ENCODE measurements around the gene ALDH1A3. TPM values are rescaled to one million over a fixed set of nuclear protein-coding genes. Genes with fewer than 3 reads are reported as not detected.

ALDH1A3 gene
- total and polyA plus RNA-seq, 7 donors = 8.6 to 71.2 (median 36.4) TPM

DNA sequence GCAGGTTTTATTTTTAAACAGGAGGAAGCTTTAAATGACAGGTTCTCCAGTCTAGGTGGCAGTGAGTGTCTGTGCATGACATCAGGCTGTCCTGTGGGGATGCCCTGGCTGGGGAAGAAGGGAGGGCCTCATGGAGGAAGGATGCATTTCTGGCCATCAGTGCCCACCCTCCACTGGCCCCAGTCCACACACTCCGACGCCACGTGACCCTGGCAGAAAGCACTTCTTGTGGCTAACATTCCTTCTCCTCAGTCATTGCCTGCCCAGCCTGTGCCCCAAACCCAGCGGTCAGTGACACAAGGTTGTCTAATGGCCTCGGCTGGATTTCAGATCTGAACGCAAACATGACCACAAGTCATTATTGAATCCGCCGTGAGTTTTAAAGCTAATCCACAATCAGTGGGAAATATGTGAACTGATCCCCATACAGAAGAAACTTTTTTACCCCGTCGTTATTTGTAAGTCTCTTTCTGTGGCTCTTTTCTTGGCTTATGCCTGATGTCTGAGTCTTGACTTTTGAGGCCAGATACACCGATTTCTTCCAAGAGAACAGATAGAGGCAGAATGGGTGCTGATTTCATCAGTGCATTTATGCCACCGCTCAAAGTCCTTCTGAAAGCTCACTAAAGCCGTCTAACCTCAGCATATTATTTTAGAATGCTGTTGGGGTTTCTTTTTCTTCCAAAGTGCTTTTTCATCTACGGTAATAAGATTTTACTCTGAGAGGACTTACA lies 22.2 kb downstream of the ALDH1A3 start:
- TF ChIP-seq, protein P1, sequence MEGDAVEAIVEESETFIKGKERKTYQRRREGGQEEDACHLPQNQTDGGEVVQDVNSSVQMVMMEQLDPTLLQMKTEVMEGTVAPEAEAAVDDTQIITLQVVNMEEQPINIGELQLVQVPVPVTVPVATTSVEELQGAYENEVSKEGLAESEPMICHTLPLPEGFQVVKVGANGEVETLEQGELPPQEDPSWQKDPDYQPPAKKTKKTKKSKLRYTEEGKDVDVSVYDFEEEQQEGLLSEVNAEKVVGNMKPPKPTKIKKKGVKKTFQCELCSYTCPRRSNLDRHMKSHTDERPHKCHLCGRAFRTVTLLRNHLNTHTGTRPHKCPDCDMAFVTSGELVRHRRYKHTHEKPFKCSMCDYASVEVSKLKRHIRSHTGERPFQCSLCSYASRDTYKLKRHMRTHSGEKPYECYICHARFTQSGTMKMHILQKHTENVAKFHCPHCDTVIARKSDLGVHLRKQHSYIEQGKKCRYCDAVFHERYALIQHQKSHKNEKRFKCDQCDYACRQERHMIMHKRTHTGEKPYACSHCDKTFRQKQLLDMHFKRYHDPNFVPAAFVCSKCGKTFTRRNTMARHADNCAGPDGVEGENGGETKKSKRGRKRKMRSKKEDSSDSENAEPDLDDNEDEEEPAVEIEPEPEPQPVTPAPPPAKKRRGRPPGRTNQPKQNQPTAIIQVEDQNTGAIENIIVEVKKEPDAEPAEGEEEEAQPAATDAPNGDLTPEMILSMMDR (IDR thresholded peaks at IDR 0.05) = no peak
- TF ChIP-seq EP300 (IDR thresholded peaks at IDR 0.05) (no peak), POLR2A (IDR thresholded peaks at IDR 0.05) (no peak), POLR2AphosphoS5 (IDR thresholded peaks at IDR 0.05) (no peak)
- Histone ChIP-seq H3K36me3 (no peaks in the 10 kb centered on the region), H3K9me3 (no peaks in the 10 kb centered on the region), H3K4me3 (peak overlapping the region in 3 of 4 donors; percentile 24 to 34 (median 28)), H3K27me3 (no peaks in the 10 kb centered on the region), H3K4me1 (peaks cover 0 to 28% (median 20%) of the 10 kb centered on the region in 4 donors), H3K27ac (peak overlapping the region; percentile 72 to 87 (median 80))
- intact Hi-C loops (cut with DNase I) = no loop called here
- 55 to 73% methylated on average over 14 of the region's 14 CpGs for WGBS, 2 donors
- peak; percentile 65 for DNase-seq

DNA sequence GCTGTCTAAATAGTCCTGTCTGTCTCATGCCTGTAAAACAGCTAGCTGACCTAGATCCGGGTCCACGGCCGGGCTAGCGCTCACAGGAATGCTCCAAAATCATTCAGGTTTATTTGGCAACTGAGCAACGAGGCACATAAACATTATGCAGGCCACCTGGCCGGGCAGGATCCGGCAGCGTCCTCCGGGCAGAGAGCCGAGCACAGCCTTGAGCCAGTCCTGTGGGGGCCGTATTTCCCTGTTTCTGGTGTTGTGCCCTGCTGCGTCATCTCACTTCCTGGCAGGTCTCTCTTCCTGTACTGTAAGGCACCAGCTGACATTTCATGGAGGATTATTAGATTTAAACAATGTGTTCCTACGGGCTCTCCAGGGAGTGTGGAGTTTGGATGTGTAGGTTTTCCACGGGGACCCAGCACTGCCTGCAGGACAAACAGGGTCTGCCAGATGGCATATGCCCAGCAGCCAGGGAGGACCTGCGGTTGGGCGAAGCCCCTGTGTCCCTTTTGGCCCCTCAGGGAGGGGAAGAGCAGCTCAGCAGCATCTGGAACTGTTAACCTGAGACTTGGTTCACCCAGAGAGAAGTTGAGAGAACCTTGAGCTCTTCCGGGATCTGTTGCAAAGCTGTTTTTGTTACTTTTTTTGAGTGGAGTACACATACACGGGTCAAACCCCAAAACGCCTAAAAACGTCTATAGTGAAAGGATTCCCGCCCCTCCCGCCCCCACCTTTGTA lies 23.0 kb downstream of the ALDH1A3 start:
- Histone ChIP-seq H3K27me3 (no peaks in the 10 kb centered on the region), H3K4me3 (peak overlapping the region in 3 of 4 donors; percentile 24 to 34 (median 28)), H3K4me1 (peaks cover 0 to 28% (median 20%) of the 10 kb centered on the region in 4 donors), H3K9me3 (no peaks in the 10 kb centered on the region), H3K27ac (peak overlapping the region; percentile 72 to 87 (median 80)), H3K36me3 (no peaks in the 10 kb centered on the region)
- peak; percentile 97 for DNase-seq
- intact Hi-C loops (cut with DNase I) = no loop called here
- TF ChIP-seq POLR2AphosphoS5 (IDR thresholded peaks at IDR 0.05) (peak; percentile 63 to 88 (median 84)), EP300 (IDR thresholded peaks at IDR 0.05) (peak in 2 of 4 donors; percentile 27 to 58), POLR2A (IDR thresholded peaks at IDR 0.05) (no peak)
- TF ChIP-seq, protein P1 (IDR thresholded peaks at IDR 0.05) = no peak
- WGBS, 2 donors = 32 to 45% methylated on average over 22 of the region's 22 CpGs

DNA sequence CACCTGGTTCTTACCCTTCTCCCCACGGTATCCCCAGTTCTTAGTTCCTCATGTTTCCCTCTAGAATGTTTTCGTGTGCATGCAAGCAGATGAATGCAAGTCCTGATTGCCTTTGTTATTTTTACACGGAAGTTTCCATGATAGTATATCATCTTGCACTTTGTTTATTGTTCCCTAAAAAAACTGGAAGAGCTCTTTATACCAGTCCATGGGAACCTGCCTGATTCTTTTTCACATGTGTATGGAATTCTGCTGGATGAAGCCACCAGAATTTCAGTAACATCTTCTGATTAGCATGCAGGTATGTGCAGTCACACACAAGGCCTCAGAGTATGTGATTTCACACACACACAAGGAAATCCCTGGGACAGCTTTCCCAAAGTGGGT lies 23.5 kb downstream of the ALDH1A3 start:
- Histone ChIP-seq H3K36me3 (peaks cover 0 to 1% (median 0%) of the 10 kb centered on the region in 4 donors), H3K4me3 (no peak overlapping the region), H3K4me1 (peaks cover 0 to 28% (median 20%) of the 10 kb centered on the region in 4 donors), H3K27ac (peak overlapping the region; percentile 72 to 87 (median 80)), H3K9me3 (no peaks in the 10 kb centered on the region), H3K27me3 (no peaks in the 10 kb centered on the region)
- 62 to 73% methylated on average over 3 of the region's 3 CpGs for WGBS, 2 donors
- intact Hi-C loops (cut with DNase I) = no loop called here
- TF ChIP-seq POLR2AphosphoS5 (IDR thresholded peaks at IDR 0.05) (no peak), POLR2A (IDR thresholded peaks at IDR 0.05) (no peak), EP300 (IDR thresholded peaks at IDR 0.05) (no peak)
- TF ChIP-seq, protein P1 (IDR thresholded peaks at IDR 0.05) = no peak
- DNase-seq = no peak

DNA sequence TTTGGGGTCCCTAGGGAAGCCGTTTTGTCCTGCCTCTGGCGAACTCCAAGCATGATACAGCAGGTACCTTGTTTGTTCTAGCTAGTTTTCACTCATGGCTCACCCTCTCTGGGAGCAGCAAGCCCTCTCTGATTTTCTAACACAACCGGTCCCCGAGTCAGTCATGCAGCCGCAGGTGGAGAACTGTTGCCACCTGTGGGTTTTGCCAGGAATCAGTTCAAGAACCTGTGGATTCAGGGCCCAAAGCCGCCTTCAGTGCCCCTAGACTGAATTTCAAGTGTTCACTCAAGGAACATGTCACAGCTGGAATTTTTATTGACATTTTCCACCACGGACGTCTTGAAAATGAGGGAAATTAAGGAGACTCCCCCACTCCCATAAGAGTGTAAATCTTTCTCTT lies 26.2 kb downstream of the ALDH1A3 start:
- Histone ChIP-seq H3K4me1 (peaks cover 0 to 31% (median 20%) of the 10 kb centered on the region in 4 donors), H3K36me3 (peaks cover 0 to 9% (median 0%) of the 10 kb centered on the region in 4 donors), H3K27ac (no peak overlapping the region), H3K27me3 (no peaks in the 10 kb centered on the region), H3K9me3 (no peaks in the 10 kb centered on the region), H3K4me3 (no peak overlapping the region)
- no peak for TF ChIP-seq POLR2A (IDR thresholded peaks at IDR 0.05)
- TF ChIP-seq, protein P1 (IDR thresholded peaks at IDR 0.05) = no peak
- TF ChIP-seq EP300 (IDR thresholded peaks at IDR 0.05) = no peak
- no peak for TF ChIP-seq POLR2AphosphoS5 (IDR thresholded peaks at IDR 0.05)
- WGBS, 2 donors = 89 to 91% methylated on average over 8 of the region's 8 CpGs
- intact Hi-C loops (cut with DNase I) = no loop called here
- DNase-seq = peak; percentile 52
